Adrenal gland (tissue), 12 donors: ENCODE measurements around the gene SRI. TPM values are rescaled to one million over a fixed set of nuclear protein-coding genes. Genes with fewer than 3 reads are reported as not detected.

Source experiments
- DNase-seq, 7 donors: peaks; one replicate each; pipeline ENCODE4 v3.0.0-alpha.2; 2019 to 2020
- H3K27ac ChIP-seq, 5 donors: fragments of 200-600 bp; sonication (generic) in 4 of 5; 1 replicate in 3 of 5; 2 replicates in 2 of 5; pipeline versions ENCODE4 v1.5.1 to v1.8.0; 2016 to 2020; ENCODE audit warnings: mild to moderate bottlenecking in 1 of 5
- H3K27me3 ChIP-seq: fragments of 200-600 bp; 2 replicates; pipeline ENCODE4 v1.8.0; 2021
- H3K36me3 ChIP-seq, 2 donors: fragments of 200-600 bp; replicated peaks in 1 of 2; 1 replicate in 1 of 2; 2 replicates in 1 of 2; pipeline versions ENCODE4 v1.5.1 to v1.8.0; 2018 to 2022
- H3K4me1 ChIP-seq, 2 donors: fragments of 200-600 bp; replicated peaks in 1 of 2; 1 replicate in 1 of 2; 2 replicates in 1 of 2; pipeline versions ENCODE4 v1.5.1 to v1.8.0; 2018 to 2021
- H3K4me3 ChIP-seq, 4 donors: fragments of 200-600 bp; sonication (generic) in 3 of 4; one replicate each; pipeline ENCODE4 v1.5.1; 2016 to 2018
- H3K9me3 ChIP-seq, 3 donors: fragments of 200-600 bp; sonication (generic) in 1 of 3; replicated peaks in 1 of 3; 1 replicate in 2 of 3; 2 replicates in 1 of 3; pipeline versions ENCODE4 v1.5.1 to v1.8.0; 2016 to 2021
- POLR2A ChIP-seq, 2 donors: fragments of 450-650 bp; IDR thresholded peaks; one replicate each; pipeline ENCODE4 v1.6.1; 2017; ENCODE audit warnings: antibody characterized with exemption in 2 of 2, mild to moderate bottlenecking in 2 of 2, moderate library complexity in 1 of 2
- WGBS, 4 donors: extraction: QIAGEN DNeasy Blood & Tissue Kit in 2 of 4; methylation state at CpG; one replicate each; pipeline versions ENCODE4 v1.1.5 to v1.1.7; 2013 to 2017; 5-methylcytosine and 5-hydroxymethylcytosine counted together
- intact Hi-C, 2 donors: fragments of 100-400 bp; cut with DNase I; formaldehyde crosslinking; loops; one replicate each; pipeline versions ENCODE4 v1.14.1 to v1.15.0; 2022 to 2023
- polyA plus RNA-seq, 3 donors: library from polyadenylated mRNA; stranded (reverse); fragments of 200-250 nt in 2 of 3; fragments of 350-450 nt in 1 of 3; fragmentation: Illumina TruSeq in 1 of 3; extraction: RNeasy Lipid Tissue Mini Kit (QIAGEN cat#74804) in 1 of 3; gene quantifications; one replicate each; pipeline ENCODE4 v1.2.3, GENCODE V29; 2013 to 2014
- total RNA-seq, 9 donors: library from RNA; depleted of rRNA in 4 of 9; stranded (reverse); fragments of >200 nt in 4 of 9; fragments of 120-200 nt in 1 of 9; fragmentation: NEBNext Ultra II Directional in 1 of 9; extraction: Animal tissue kit (Norgen Biotek cat#: 25700) in 1 of 9; gene quantifications; one replicate each; pipeline versions ENCODE4 v1.1.0 to v1.2.4, GENCODE V29; 2013 to 2023
- TF ChIP-seq, protein P1 (sequence below), 6 experiments: fragments of 450-650 bp in 4 of 6; fragments of 200-600 bp in 2 of 6; sonication (generic) in 1 of 6; IDR thresholded peaks; 1 replicate in 5 of 6; 2 replicates in 1 of 6; pipeline versions ENCODE4 v1.5.1 to v1.8.0; 2016 to 2021; ENCODE audit warnings: antibody characterized with exemption in 6 of 6, mild to moderate bottlenecking in 2 of 6, moderate library complexity in 1 of 6
- donor health status: healthy with polysubstance abuse.
- donor health status: Bipolar disorder and iron deficiency.
- donor health status: DM: yes; HTN: yes; CAD: no.
- donor health status: DM: no; HTN: no; CAD: no.
- donor health status: DM: no; HTN: no; CAD: no.
- donor health status: DM: yes; HTN: yes; CAD: no.

Gene SRI
- total and polyA plus RNA-seq, 12 donors, result 37.7 to 163 (median 94.1) TPM

GRCh38 chr7:88214456-88214855 lies 5.4 kb downstream of the SRI start:
- no peaks in the 10 kb centered on the region for H3K9me3 ChIP-seq
- WGBS, 4 donors, result 89 to 99% (median 96%) methylated on average over 2 of the region's 2 CpGs
- TF ChIP-seq, protein P1, sequence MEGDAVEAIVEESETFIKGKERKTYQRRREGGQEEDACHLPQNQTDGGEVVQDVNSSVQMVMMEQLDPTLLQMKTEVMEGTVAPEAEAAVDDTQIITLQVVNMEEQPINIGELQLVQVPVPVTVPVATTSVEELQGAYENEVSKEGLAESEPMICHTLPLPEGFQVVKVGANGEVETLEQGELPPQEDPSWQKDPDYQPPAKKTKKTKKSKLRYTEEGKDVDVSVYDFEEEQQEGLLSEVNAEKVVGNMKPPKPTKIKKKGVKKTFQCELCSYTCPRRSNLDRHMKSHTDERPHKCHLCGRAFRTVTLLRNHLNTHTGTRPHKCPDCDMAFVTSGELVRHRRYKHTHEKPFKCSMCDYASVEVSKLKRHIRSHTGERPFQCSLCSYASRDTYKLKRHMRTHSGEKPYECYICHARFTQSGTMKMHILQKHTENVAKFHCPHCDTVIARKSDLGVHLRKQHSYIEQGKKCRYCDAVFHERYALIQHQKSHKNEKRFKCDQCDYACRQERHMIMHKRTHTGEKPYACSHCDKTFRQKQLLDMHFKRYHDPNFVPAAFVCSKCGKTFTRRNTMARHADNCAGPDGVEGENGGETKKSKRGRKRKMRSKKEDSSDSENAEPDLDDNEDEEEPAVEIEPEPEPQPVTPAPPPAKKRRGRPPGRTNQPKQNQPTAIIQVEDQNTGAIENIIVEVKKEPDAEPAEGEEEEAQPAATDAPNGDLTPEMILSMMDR (IDR thresholded peaks at IDR 0.05), result no peak
- no peak for TF ChIP-seq POLR2A (IDR thresholded peaks at IDR 0.05)

GRCh38 chr7:88212918-88213317 lies 6.9 kb downstream of the SRI start:
- no peak for DNase-seq
- Histone ChIP-seq H3K4me3 (no peak overlapping the region), H3K4me1 (no peaks in the 10 kb centered on the region), H3K9me3 (no peaks in the 10 kb centered on the region), H3K27ac (no peak overlapping the region), H3K27me3 (no peaks in the 10 kb centered on the region), H3K36me3 (peaks cover 0 to 70% of the 10 kb centered on the region in 2 donors)
- WGBS, 4 donors, result 86 to 100% (median 93%) methylated on average over 1 of the region's 1 CpG; no CpG with 5 or more reads in 1 of the 4 donors
- intact Hi-C loops, result no loop called here
- TF ChIP-seq, protein P1 (IDR thresholded peaks at IDR 0.05), result no peak
- no peak for TF ChIP-seq POLR2A (IDR thresholded peaks at IDR 0.05)

More at GRCh38 chr7:88214456-88214855, 5.4 kb downstream of the SRI start:
- intact Hi-C loops, result no loop called here
- Histone ChIP-seq H3K4me3 (no peak overlapping the region), H3K27me3 (no peaks in the 10 kb centered on the region), H3K4me1 (peaks cover 6 to 13% of the 10 kb centered on the region in 2 donors), H3K27ac (no peak overlapping the region), H3K36me3 (peaks cover 0 to 55% of the 10 kb centered on the region in 2 donors)
- DNase-seq, result no peak

DNA sequence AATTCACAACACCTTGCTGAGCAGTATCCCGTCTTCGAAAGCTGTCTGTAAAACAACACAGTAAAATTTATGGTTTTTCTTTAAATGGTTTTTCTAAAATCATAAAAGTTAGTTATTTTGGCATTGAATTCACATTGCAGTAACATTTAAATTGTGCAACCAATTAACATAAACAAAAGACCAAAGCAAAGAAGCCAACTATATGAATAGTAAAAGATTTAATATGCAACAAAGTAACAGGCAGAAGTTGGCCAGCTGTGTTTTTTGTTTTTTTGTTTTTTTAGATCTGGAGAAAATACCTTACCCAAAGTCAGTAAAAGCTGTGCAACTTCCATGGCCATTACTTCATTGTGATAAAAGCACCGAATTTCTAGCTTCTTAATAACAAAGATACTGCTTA lies 11.3 kb downstream of the SRI start:
- H3K9me3 ChIP-seq, result no peaks in the 10 kb centered on the region
- H3K27me3 ChIP-seq, result no peaks in the 10 kb centered on the region
- no peak for DNase-seq
- intact Hi-C loops, result no loop called here
- peaks cover 0 to 81% of the 10 kb centered on the region in 2 donors for H3K36me3 ChIP-seq
- no peak overlapping the region for H3K4me3 ChIP-seq
- no peak overlapping the region for H3K27ac ChIP-seq
- no peaks in the 10 kb centered on the region for H3K4me1 ChIP-seq
- TF ChIP-seq POLR2A (IDR thresholded peaks at IDR 0.05), result no peak
- TF ChIP-seq, protein P1 (IDR thresholded peaks at IDR 0.05), result no peak
- 93 to 98% (median 96%) methylated on average over 3 of the region's 3 CpGs for WGBS, 4 donors

DNA sequence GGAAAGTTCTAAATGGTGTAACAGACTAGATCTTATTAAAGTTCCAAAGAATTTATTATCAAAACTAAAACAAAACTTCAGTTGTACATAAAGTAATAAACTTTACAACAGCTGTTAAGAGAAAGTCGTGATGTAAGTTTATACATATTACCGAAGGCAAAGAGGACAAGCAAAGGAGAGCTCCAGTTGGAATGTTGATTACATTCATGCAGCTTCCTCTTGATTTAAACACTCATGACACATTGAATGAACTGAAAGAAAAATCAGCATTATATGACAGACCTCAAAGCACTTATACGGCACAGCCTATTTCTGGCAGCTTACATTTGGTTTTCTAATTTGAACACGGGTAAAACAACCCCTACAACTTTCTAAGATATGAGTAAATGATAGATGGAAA lies 13.6 kb downstream of the SRI start:
- Histone ChIP-seq H3K27me3 (no peaks in the 10 kb centered on the region), H3K4me3 (no peak overlapping the region)
- intact Hi-C loops, result no loop called here

More for the DNA sequence above, 13.6 kb downstream of the SRI start:
- TF ChIP-seq, protein P1 (IDR thresholded peaks at IDR 0.05), result no peak
- TF ChIP-seq POLR2A (IDR thresholded peaks at IDR 0.05), result no peak
- no peak overlapping the region for H3K27ac ChIP-seq
- H3K4me1 ChIP-seq, result peaks cover 0 to 14% of the 10 kb centered on the region in 2 donors
- no peak for DNase-seq
- H3K36me3 ChIP-seq, result peaks cover 0 to 70% of the 10 kb centered on the region in 2 donors
- WGBS, 4 donors, result 91 to 94% (median 92%) methylated on average over 4 of the region's 4 CpGs
- no peaks in the 10 kb centered on the region for H3K9me3 ChIP-seq
